K562 (cell line): ENCODE data around the gene DAB1. TPM values are rescaled to one million over a fixed set of nuclear protein-coding genes. Genes with fewer than 3 reads are reported as not detected.

Experiments
- ATAC-seq: fragments of 200-7000 bp; cut with Tn5 transposase; 3 replicates; pipeline ENCODE4 v1.9.1; 2020; ENCODE audit warnings: moderate library complexity
- BruUV-seq: library from RNA; stranded (reverse); fragments of 400-500 nt; replicated peaks from 2 replicates; lab custom pipeline; 2021; lab: Mats Ljungman, UMichigan
- CTCF ChIA-PET: fragments of 300-600 bp; formaldehyde crosslinking; extraction: SDS; loops from one replicate; lab custom pipeline; 2021; ENCODE audit warnings: low intra/inter-chr PET ratio; lab: Yijun Ruan, JAX
- POLR2A ChIA-PET: fragments of 300-600, 350-650 bp; sonication (Branson Sonifier 250); formaldehyde crosslinking; extraction: SDS; loops from one replicate; lab custom pipeline; 2021; ENCODE audit warnings: antibody characterized with exemption, inconsistent platforms; lab: Yijun Ruan, JAX
- DNase-seq, 4 experiments: peaks; one replicate each; pipeline versions ENCODE4 v3.0.0 to v3.0.0-alpha.2; 2011 to 2018; ENCODE audit warnings: low spot score in 3 of 4, mixed read lengths in 3 of 4; ENCODE audit errors: extremely low read depth in 1 of 4
- FAIRE-seq: peaks from 2 replicates; lab custom pipeline; 2011; peaks lifted over from hg19 to GRCh38; lab: Jason Lieb, UNC
- H2AFZ ChIP-seq: 2 replicates; pipeline ENCODE4 v1.6.0; 2011; ENCODE audit warnings: low read depth, low read length, control low read depth, inconsistent platforms
- H3K27ac ChIP-seq: fragments of 200-600 bp; 3 replicates; pipeline ENCODE4 v1.8.0; 2011; ENCODE audit warnings: low read depth, mild to moderate bottlenecking, control low read depth, inconsistent platforms, low read length, moderate library complexity, mixed read lengths; ENCODE audit errors: extremely low read depth
- H3K27me3 ChIP-seq, 2 experiments: fragments of 300-600 bp in 1 of 2; 2 replicates in 1 of 2; 3 replicates in 1 of 2; pipeline versions ENCODE4 v1.6.0 to v1.8.0; 2011; ENCODE audit warnings: inconsistent platforms in 2 of 2, low read length in 2 of 2, mild to moderate bottlenecking in 1 of 2, mixed read lengths in 1 of 2, moderate library complexity in 1 of 2; ENCODE audit not compliant: control insufficient read depth in 2 of 2, insufficient read depth in 2 of 2
- H3K36me3 ChIP-seq: fragments of 300-600 bp; 3 replicates; pipeline ENCODE4 v1.8.0; 2011; ENCODE audit warnings: mild to moderate bottlenecking, low read length, inconsistent platforms; ENCODE audit not compliant: control insufficient read depth, insufficient read depth
- H3K4me1 ChIP-seq, 2 experiments: fragments of 200-600 bp in 1 of 2; replicated peaks in 1 of 2; 2 replicates in 1 of 2; 3 replicates in 1 of 2; pipeline versions ENCODE4 v1.5.1 to v1.8.0; 2011; ENCODE audit warnings: inconsistent platforms in 2 of 2, low read length in 2 of 2, mild to moderate bottlenecking in 1 of 2, mixed read lengths in 1 of 2, moderate library complexity in 1 of 2; ENCODE audit not compliant: control insufficient read depth in 2 of 2, insufficient read depth in 2 of 2
- H3K4me2 ChIP-seq: 2 replicates; pipeline ENCODE4 v1.6.1; 2011; ENCODE audit warnings: low read length, control low read depth, inconsistent platforms, mixed read lengths; ENCODE audit not compliant: insufficient read depth
- H3K4me3 ChIP-seq: fragments of 200-600 bp; sonication (generic), shearing (Covaris generic); 2 replicates; pipeline ENCODE4 v1.5.1; 2016; ENCODE audit warnings: control low read depth, inconsistent platforms
- H3K79me2 ChIP-seq: fragments of 200-600 bp; 3 replicates; pipeline ENCODE4 v1.8.0; 2011; ENCODE audit warnings: low read length, inconsistent platforms; ENCODE audit not compliant: control insufficient read depth, insufficient read depth
- H3K9ac ChIP-seq, 2 experiments: 2 replicates each; pipeline versions ENCODE4 v1.6.0 to v1.6.1; 2011; ENCODE audit warnings: low read depth in 2 of 2, low read length in 2 of 2, control low read depth in 1 of 2, inconsistent platforms in 1 of 2, mild to moderate bottlenecking in 1 of 2, mixed read lengths in 1 of 2; ENCODE audit not compliant: insufficient read depth in 1 of 2
- H3K9me1 ChIP-seq: one replicate; pipeline ENCODE4 v1.6.0; 2011; ENCODE audit warnings: inconsistent platforms, mild to moderate bottlenecking, low read length, moderate library complexity; ENCODE audit not compliant: control insufficient read depth, insufficient read depth
- H3K9me3 ChIP-seq: replicated peaks from 2 replicates; pipeline ENCODE4 v1.5.1; 2011; ENCODE audit warnings: low read depth, low read length, inconsistent platforms; ENCODE audit not compliant: control insufficient read depth, insufficient read depth
- H4K20me1 ChIP-seq: replicated peaks from 2 replicates; pipeline ENCODE4 v1.6.1; 2011; ENCODE audit warnings: low read length, inconsistent platforms, mixed read lengths; ENCODE audit not compliant: control insufficient read depth, insufficient read depth
- ETV6 ChIP-seq, 3 experiments: fragments of 150-350 bp in 1 of 3; sonication (generic) in 1 of 3; formaldehyde crosslinking in 1 of 3; IDR thresholded peaks; 2 replicates each; pipeline versions ENCODE4 v1.6.1 to v1.8.0; 2014 to 2022; ENCODE audit warnings: borderline replicate concordance in 2 of 3, low read depth in 2 of 3, antibody characterized with exemption in 1 of 3, low read length in 1 of 3, mild to moderate bottlenecking in 1 of 3, missing genetic modification reagents in 1 of 3
- GABPA ChIP-seq: fragments of 200-800 bp; sonication (Bioruptor generic); conservative IDR thresholded peaks from 2 replicates; pipeline ENCODE4 v1.6.1; 2016; ENCODE audit warnings: low read depth, missing genetic modification characterization, missing compliant biosample characterization
- MYNN ChIP-seq, 2 experiments: sonication (generic); formaldehyde crosslinking in 1 of 2; IDR thresholded peaks; 2 replicates each; pipeline versions ENCODE4 v1.5.0 to v1.6.1; 2016 to 2020; ENCODE audit warnings: antibody characterized with exemption in 1 of 2, missing genetic modification reagents in 1 of 2
- NRF1 ChIP-seq, 2 experiments: fragments of 450-650 bp; IDR thresholded peaks in 1 of 2; conservative IDR thresholded peaks in 1 of 2; 2 replicates each; pipeline ENCODE4 v1.6.1; 2014; ENCODE audit warnings: mild to moderate bottlenecking in 2 of 2
- PKNOX1 ChIP-seq: fragments of 450-650 bp; IDR thresholded peaks from 2 replicates; pipeline ENCODE4 v1.6.1; 2016
- ZBTB40 ChIP-seq, 2 experiments: fragments of 450-650 bp in 1 of 2; sonication (generic) in 1 of 2; formaldehyde crosslinking in 1 of 2; IDR thresholded peaks; 2 replicates each; pipeline versions ENCODE4 v1.7.1 to v1.9.0; 2016 to 2022; ENCODE audit warnings: inconsistent platforms in 1 of 2, mild to moderate bottlenecking in 1 of 2, missing genetic modification reagents in 1 of 2
- ZNF146 ChIP-seq: IDR thresholded peaks from one replicate; pipeline ENCODE4 v1.6.1; 2018; ENCODE audit warnings: missing compliant biosample characterization; ENCODE audit not compliant: unreplicated experiment
- ZNF75A ChIP-seq: fragments of 450-650 bp; formaldehyde crosslinking; IDR thresholded peaks from 2 replicates; pipeline ENCODE4 v1.4.0; 2020; ENCODE audit warnings: mild to moderate bottlenecking
- ZZZ3 ChIP-seq: fragments of 450-650 bp; IDR thresholded peaks from 2 replicates; pipeline ENCODE4 v1.6.1; 2016; ENCODE audit warnings: antibody characterized with exemption, mild to moderate bottlenecking, moderate library complexity
- WGBS: fragments of 100-300 bp; shearing (Covaris generic); methylation state at CpG from one replicate; pipeline ENCODE4 v1.1.6; 2016; ENCODE audit warnings: low coverage, mixed read lengths; ENCODE audit not compliant: insufficient coverage; ENCODE audit errors: missing lambda C conversion rate; 5-methylcytosine and 5-hydroxymethylcytosine counted together
- in situ Hi-C: fragments of 300-500 bp; cut with MboI; formaldehyde crosslinking; loops from 4 replicates; pipeline ENCODE4 v1.15.0; 2018; ENCODE audit warnings: inconsistent platforms, mixed read lengths
- intact Hi-C: fragments of 100-400 bp; cut with micrococcal nuclease; formaldehyde crosslinking; loops from 2 replicates; pipeline ENCODE4 v1.14.2; 2022
- polyA plus RNA-seq, 8 experiments: library from polyadenylated mRNA; depleted of rRNA in 4 of 8; stranded (reverse) in 5 of 8; unstranded in 3 of 8; fragments of >200 nt; fragmentation: Nextera tagmentation in 2 of 8; fragmentation: Illumina TruSeq in 1 of 8; extraction: Ambion mirVana in 2 of 8; extraction: Trizol in 1 of 8; gene quantifications; 2 replicates each; pipeline versions ENCODE4 v1.2.1 to v1.2.3, GENCODE V29; 2011 to 2014; ENCODE audit warnings: inconsistent platforms in 1 of 8, missing spikeins in 1 of 8
- total RNA-seq, 7 experiments: library from RNA; depleted of rRNA in 6 of 7; stranded (reverse); fragments of >200 nt in 6 of 7; fragmentation: Illumina TruSeq in 2 of 7; extraction: Trizol in 2 of 7; gene quantifications; 2 replicates each; pipeline versions ENCODE4 v1.2.1 to v1.2.3, GENCODE V29; 2011 to 2021; ENCODE audit warnings: low replicate concordance in 1 of 7

Gene DAB1
- total and polyA plus RNA-seq, 9 of the 15 experiments (the other 6 are each of a cell fraction or from before 2014, with no cell fraction given) = not detected

GRCh38 chr1:57307392-57308170 lies 116.3 kb downstream of the DAB1 start:
- peaks cover 0 to 2% of the 10 kb centered on the region in 2 experiments; a peak in 1 of 5 replicates for H3K27me3 ChIP-seq
- FAIRE-seq = peak; percentile 89
- H4K20me1 ChIP-seq = no peaks in the 10 kb centered on the region
- ChIA-PET CTCF (no interaction called here), POLR2A (interaction anchor here (0.8 kb wide), 2 partner anchors 14 to 116 kb away, joined by 3 read pairs; no protein-coding TSS in a partner anchor)
- ATAC-seq = peak; percentile 100
- no peak overlapping the region; the same call in 1 of the 2 replicates for H3K4me2 ChIP-seq
- H3K4me3 ChIP-seq = no peak overlapping the region
- in situ Hi-C loops (no loop called here), intact Hi-C loops (no loop called here)
- DNase-seq = peak; percentile 62 to 74 (median 70)
- no TSS peak for BruUV-seq
- peak overlapping the region; percentile 69 for H2AFZ ChIP-seq
- H3K36me3 ChIP-seq = no peaks in the 10 kb centered on the region
- H3K79me2 ChIP-seq = no peaks in the 10 kb centered on the region
- H3K4me1 ChIP-seq = no peaks in the 10 kb centered on the region
- no peak overlapping the region for H3K27ac ChIP-seq
- H3K9me3 ChIP-seq = no peaks in the 10 kb centered on the region
- WGBS = 0% methylated on average over 4 of the region's 4 CpGs
- no peak overlapping the region for H3K9ac ChIP-seq
- H3K9me1 ChIP-seq = no peaks in the 10 kb centered on the region
- TF ChIP-seq PKNOX1 = peak; percentile 86
- TF ChIP-seq MYNN (IDR thresholded peaks at IDR 0.05) = no peak
- no peak for TF ChIP-seq MYNN (CRISPR knock-in tag; IDR thresholded peaks at IDR 0.05)
- 0 out of 2 replicates have a peak, but pooled peaks have one; percentile 16 for TF ChIP-seq GABPA
- peak; percentile 59 for TF ChIP-seq ZBTB40 (IDR thresholded peaks at IDR 0.05)
- TF ChIP-seq ZBTB40 (CRISPR knock-in tag; IDR thresholded peaks at IDR 0.05) = no peak
- no peak for TF ChIP-seq ZNF146 (CRISPR knock-in tag)
- TF ChIP-seq ZNF75A (CRISPR knock-in tag) = no peak
- no peak for TF ChIP-seq ZZZ3
- TF ChIP-seq NRF1 (conservative IDR thresholded peaks at IDR 0.05 in 1 of 2, IDR thresholded peaks at IDR 0.05 in 1 of 2) = peak in 1 of 2 experiments; percentile 31; a peak in 2 of 4 replicates
- TF ChIP-seq ETV6 (IDR thresholded peaks at IDR 0.05; ENCODE audit: borderline replicate concordance in 1 of 2, low read depth in 2 of 2, low read length in 1 of 2) = 0 out of 4 replicates have a peak, but pooled peaks of 1 of the 2 experiments have one; percentile 24
- no peak for TF ChIP-seq ETV6 (CRISPR knock-in tag; IDR thresholded peaks at IDR 0.05; ENCODE audit: borderline replicate concordance)
